PC-9 (cell line): ENCODE data around the gene RPS3. TPM values are rescaled to one million over a fixed set of nuclear protein-coding genes. Genes with fewer than 3 reads are reported as not detected.
"Not testable (repeated sequence)": the region's sequence is repeated elsewhere in the genome, so short reads cannot be mapped to it uniquely, and the experiment has no call there.

Experiments used
- BruUV-seq: library from RNA; stranded (reverse); fragments of 400-500 nt; replicated peaks from 2 replicates; lab custom pipeline; 2021; lab: Mats Ljungman, UMichigan
- CTCF ChIA-PET: fragments of 300-600 bp; sonication (Branson Sonifier 250); formaldehyde crosslinking; loops from one replicate; lab custom pipeline; 2022; ENCODE audit warnings: antibody characterized with exemption; lab: Charles Lee
- POLR2A ChIA-PET: fragments of 300-600 bp; sonication (Branson Sonifier 250); formaldehyde crosslinking; loops from one replicate; lab custom pipeline; 2022; ENCODE audit warnings: antibody characterized with exemption; ENCODE audit not compliant: unreplicated experiment; lab: Charles Lee
- DNase-seq, 2 experiments: peaks; one replicate each; pipeline versions ENCODE4 v3.0.0 to v3.0.0-alpha.2; 2015 to 2022; ENCODE audit warnings: mixed read lengths in 1 of 2
- H2AFZ ChIP-seq: fragments of 200-600 bp; sonication (generic); 2 replicates; pipeline ENCODE4 v1.8.1; 2017; ENCODE audit warnings: antibody characterized with exemption
- H3F3A ChIP-seq: fragments of 200-600 bp; sonication (generic); 2 replicates; pipeline ENCODE4 v1.8.1; 2017; ENCODE audit warnings: antibody characterized with exemption, mild to moderate bottlenecking, low read depth; ENCODE audit not compliant: insufficient read depth
- H3K27ac ChIP-seq: fragments of 200-600 bp; sonication (generic); 2 replicates; pipeline ENCODE4 v1.6.1; 2016; ENCODE audit warnings: mixed run types
- H3K27me3 ChIP-seq: fragments of 200-600 bp; sonication (generic); 2 replicates; pipeline ENCODE4 v1.6.1; 2016; ENCODE audit warnings: low read depth, mixed run types; ENCODE audit not compliant: insufficient read depth
- H3K36me3 ChIP-seq: fragments of 200-600 bp; sonication (generic); 2 replicates; pipeline ENCODE4 v1.6.1; 2016; ENCODE audit warnings: low read depth, mixed run types
- H3K4me1 ChIP-seq: fragments of 200-600 bp; sonication (generic); replicated peaks from 2 replicates; pipeline ENCODE4 v1.6.1; 2016; ENCODE audit warnings: mixed run types; ENCODE audit not compliant: insufficient read depth
- H3K4me2 ChIP-seq: fragments of 200-600 bp; sonication (generic); 2 replicates; pipeline ENCODE4 v1.6.1; 2017; ENCODE audit warnings: mixed run types
- H3K4me3 ChIP-seq: fragments of 200-600 bp; sonication (generic); 2 replicates; pipeline ENCODE4 v1.6.1; 2016; ENCODE audit warnings: mixed run types
- H3K79me2 ChIP-seq: fragments of 200-600 bp; sonication (generic); 2 replicates; pipeline ENCODE4 v1.6.1; 2017; ENCODE audit warnings: low read depth, mixed run types
- H3K9me2 ChIP-seq: fragments of 200-600 bp; sonication (generic); 2 replicates; pipeline ENCODE4 v1.8.1; 2017; ENCODE audit warnings: mild to moderate bottlenecking; ENCODE audit not compliant: insufficient read depth
- H3K9me3 ChIP-seq: fragments of 200-600 bp; sonication (generic); 2 replicates; pipeline ENCODE4 v1.8.1; 2016; ENCODE audit warnings: low read depth; ENCODE audit not compliant: insufficient read depth
- H4K20me1 ChIP-seq: fragments of 200-600 bp; sonication (generic); 2 replicates; pipeline ENCODE4 v1.8.1; 2017; ENCODE audit not compliant: insufficient read depth
- CTCF ChIP-seq: fragments of 200-600 bp; sonication (generic); conservative IDR thresholded peaks from 2 replicates; pipeline ENCODE4 v1.6.1; 2017; ENCODE audit warnings: mixed run types, antibody characterized with exemption, mild to moderate bottlenecking, moderate library complexity
- EZH2 ChIP-seq: fragments of 200-600 bp; sonication (generic); IDR thresholded peaks from 2 replicates; pipeline ENCODE4 v1.8.0; 2017; ENCODE audit warnings: antibody characterized with exemption, low read depth
- intact Hi-C: fragments of 100-400 bp; cut with micrococcal nuclease; formaldehyde crosslinking; loops from one replicate; pipeline ENCODE4 v1.10.0; 2022; ENCODE audit not compliant: unreplicated experiment
- total RNA-seq: library from RNA; stranded (reverse); gene quantifications from 2 replicates; pipeline ENCODE4 v1.2.3, GENCODE V29; 2021

Gene RPS3
- total RNA-seq, 1 experiment from 2014 or later, result 4,011 TPM

GRCh38 chr11:75374646-75375045 lies 24.7 kb upstream of the RPS3 start:
- BruUV-seq, result no TSS peak
- Histone ChIP-seq H3K4me2 (no peak overlapping the region), H3K4me1 (peaks cover 27% of the 10 kb centered on the region), H4K20me1 (no peaks in the 10 kb centered on the region), H2AFZ (no peak overlapping the region), H3K27me3 (no peaks in the 10 kb centered on the region), H3K9me2 (no peaks in the 10 kb centered on the region), H3K9me3 (no peaks in the 10 kb centered on the region), H3K27ac (no peak overlapping the region), H3F3A (peaks cover 18% of the 10 kb centered on the region), H3K36me3 (no peaks in the 10 kb centered on the region), H3K79me2 (no peaks in the 10 kb centered on the region), H3K4me3 (no peak overlapping the region)
- intact Hi-C loops, result no loop called here
- no peak for DNase-seq
- TF ChIP-seq CTCF (no peak), EZH2 (no peak)
- ChIA-PET CTCF (no interaction called here), POLR2A (no interaction called here)

- BruUV-seq, result no TSS peak
- no peaks in the 10 kb centered on the region for H4K20me1 ChIP-seq
- no peaks in the 10 kb centered on the region for H3K27me3 ChIP-seq
- no peak overlapping the region for H3K4me3 ChIP-seq
- no peaks in the 10 kb centered on the region for H3K9me3 ChIP-seq
- no peaks in the 10 kb centered on the region for H3K36me3 ChIP-seq
- peaks cover 32% of the 10 kb centered on the region for H3K4me1 ChIP-seq
- POLR2A ChIA-PET, result no interaction called here
- H3K79me2 ChIP-seq, result no peaks in the 10 kb centered on the region
- H3K27ac ChIP-seq, result no peak overlapping the region
- DNase-seq, result no peak
- no peak for TF ChIP-seq CTCF
- TF ChIP-seq EZH2, result no peak
- H2AFZ ChIP-seq, result no peak overlapping the region
- CTCF ChIA-PET, result interaction anchor here (0.6 kb wide), 1 partner anchor 651 kb away, joined by 3 read pairs; no protein-coding TSS in a partner anchor
- H3K4me2 ChIP-seq, result no peak overlapping the region
- intact Hi-C loops, result no loop called here
- no peaks in the 10 kb centered on the region for H3K9me2 ChIP-seq
- H3F3A ChIP-seq, result peaks cover 27% of the 10 kb centered on the region
These were observed 23.7 kb upstream of the RPS3 start for GRCh38 chr11:75375626-75376025.

GRCh38 chr11:75376175-75376574 lies 23.1 kb upstream of the RPS3 start:
- H2AFZ ChIP-seq, result no peak overlapping the region
- no peaks in the 10 kb centered on the region for H3K79me2 ChIP-seq
- no peak for DNase-seq
- peaks cover 27% of the 10 kb centered on the region for H3F3A ChIP-seq
- H3K9me3 ChIP-seq, result no peaks in the 10 kb centered on the region
- no peak for TF ChIP-seq EZH2
- TF ChIP-seq CTCF, result no peak
- ChIA-PET POLR2A (no interaction called here), CTCF (interaction anchor here (0.6 kb wide), 1 partner anchor 652 kb away, joined by 3 read pairs; no protein-coding TSS in a partner anchor)
- no TSS peak for BruUV-seq
- no peaks in the 10 kb centered on the region for H4K20me1 ChIP-seq
- no peak overlapping the region for H3K4me3 ChIP-seq
- no peaks in the 10 kb centered on the region for H3K9me2 ChIP-seq
- H3K4me2 ChIP-seq, result no peak overlapping the region
- intact Hi-C loops, result no loop called here
- no peaks in the 10 kb centered on the region for H3K36me3 ChIP-seq
- no peak overlapping the region for H3K27ac ChIP-seq
- peaks cover 38% of the 10 kb centered on the region for H3K4me1 ChIP-seq
- no peaks in the 10 kb centered on the region for H3K27me3 ChIP-seq

GRCh38 chr11:75378776-75379175 lies 20.5 kb upstream of the RPS3 start:
- H3K9me3 ChIP-seq, H3K9me2 ChIP-seq, H3K27ac ChIP-seq, DNase-seq, H3K79me2 ChIP-seq, H3K27me3 ChIP-seq, H3K4me2 ChIP-seq, intact Hi-C loops, BruUV-seq, H3K36me3 ChIP-seq, POLR2A ChIA-PET, H2AFZ ChIP-seq, H3K4me3 ChIP-seq, H4K20me1 ChIP-seq: not testable (repeated sequence)
- CTCF ChIA-PET, result interaction anchor here (0.7 kb wide), 1 partner anchor 13 kb away, joined by 9 read pairs; no protein-coding TSS in a partner anchor
- Histone ChIP-seq H3F3A (peaks cover 18% of the 10 kb centered on the region), H3K4me1 (peaks cover 26% of the 10 kb centered on the region)
